Ascending aorta (tissue), 2 donors: ENCODE data around the gene PCBP4. TPM values are rescaled to one million over a fixed set of nuclear protein-coding genes. Genes with fewer than 3 reads are reported as not detected.

ENCODE experiments used
- DNase-seq, 2 donors: peaks; one replicate each; pipeline ENCODE4 v3.0.0-alpha.2; 2019; ENCODE audit warnings: low spot score in 2 of 2
- H3K27ac ChIP-seq, 2 donors: fragments of 200-600 bp; sonication (generic); one replicate each; pipeline ENCODE4 v1.5.1; 2016 to 2017; ENCODE audit warnings: mild to moderate bottlenecking in 1 of 2
- H3K27me3 ChIP-seq: fragments of 200-600 bp; sonication (generic); one replicate; pipeline ENCODE4 v1.5.1; 2017
- H3K36me3 ChIP-seq, 2 donors: fragments of 200-600 bp; sonication (generic); one replicate each; pipeline ENCODE4 v1.5.1; 2016
- H3K4me1 ChIP-seq, 2 donors: fragments of 200-600 bp; sonication (generic); one replicate each; pipeline ENCODE4 v1.5.1; 2016 to 2017; ENCODE audit warnings: mild to moderate bottlenecking in 1 of 2
- H3K4me3 ChIP-seq, 2 donors: fragments of 200-600 bp; sonication (generic); one replicate each; pipeline ENCODE4 v1.5.1; 2016 to 2017; ENCODE audit warnings: mild to moderate bottlenecking in 1 of 2
- H3K9me3 ChIP-seq, 2 donors: fragments of 200-600 bp; sonication (generic); one replicate each; pipeline ENCODE4 v1.5.1; 2016
- intact Hi-C: fragments of 100-400 bp; cut with DNase I; formaldehyde crosslinking; loops from one replicate; pipeline ENCODE4 v1.15.1; 2023
- total RNA-seq: library from RNA; depleted of rRNA; stranded (reverse); fragments of >200 nt; gene quantifications from one replicate; pipeline ENCODE4 v1.1.0, GENCODE V29; 2016
- TF ChIP-seq, protein P1 (sequence below), 3 experiments: fragments of 200-600 bp in 2 of 3; fragments of 450-650 bp in 1 of 3; sonication (generic) in 2 of 3; IDR thresholded peaks; one replicate each; pipeline ENCODE4 v1.5.1; 2016 to 2019; ENCODE audit warnings: antibody characterized with exemption in 3 of 3, mild to moderate bottlenecking in 1 of 3, moderate library complexity in 1 of 3

Gene PCBP4
- total RNA-seq, 1 donor from 2014 or later = 256 TPM

DNA sequence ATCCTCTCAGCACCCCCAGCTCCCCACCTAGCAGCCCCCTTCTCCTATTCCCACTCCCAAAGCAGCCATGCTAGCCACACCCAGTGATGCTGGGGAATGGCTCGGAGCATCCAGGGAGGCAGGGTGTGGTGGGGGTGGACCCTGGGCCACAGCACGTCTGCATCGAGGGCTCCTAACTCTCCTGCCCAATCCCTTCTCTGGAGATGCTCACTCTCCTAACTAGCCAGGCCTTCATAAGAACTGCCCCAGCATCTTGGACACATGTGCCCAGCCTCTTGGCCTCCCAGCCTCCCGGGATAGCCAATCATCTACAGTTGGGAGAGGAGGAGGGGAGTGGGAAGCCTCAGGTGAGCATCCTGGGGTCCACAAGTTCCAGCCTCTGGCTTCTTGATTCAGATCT, 2.7 kb downstream of the PCBP4 start:
- H3K27ac ChIP-seq = peak overlapping the region; percentile 48 to 92

DNA sequence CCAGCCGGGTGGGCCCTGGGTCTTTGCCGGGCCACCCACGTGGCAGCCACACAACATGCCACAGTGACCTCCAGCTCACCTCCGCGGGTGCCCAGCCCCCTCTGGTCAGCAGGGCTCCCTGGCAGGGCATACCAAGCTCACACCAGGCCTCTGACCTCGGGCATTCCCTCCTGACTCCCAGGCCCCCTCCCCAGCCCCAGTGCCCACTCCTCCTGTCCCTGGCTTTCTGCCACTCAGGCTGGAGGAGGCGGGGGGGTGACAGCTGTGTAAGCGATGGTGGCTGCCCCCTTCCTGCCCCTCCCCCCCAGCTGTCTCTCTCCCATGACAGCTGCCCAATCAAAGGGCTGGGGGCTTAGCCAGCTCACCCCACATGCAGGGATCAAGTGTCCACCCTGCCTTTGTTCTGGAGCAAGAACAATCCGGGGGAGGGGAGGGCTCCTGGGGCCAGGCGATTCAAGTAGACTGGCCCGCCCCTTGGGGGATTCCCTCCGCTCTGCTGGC, 3.3 kb downstream of the PCBP4 start:
- no peak for DNase-seq
- Histone ChIP-seq H3K27me3 (no peaks in the 10 kb centered on the region), H3K9me3 (no peaks in the 10 kb centered on the region), H3K27ac (peak overlapping the region; percentile 34 to 48), H3K4me3 (no peak overlapping the region), H3K4me1 (peaks cover 8 to 35% of the 10 kb centered on the region in 2 donors), H3K36me3 (peaks cover 18 to 25% of the 10 kb centered on the region in 2 donors)
- TF ChIP-seq, protein P1, sequence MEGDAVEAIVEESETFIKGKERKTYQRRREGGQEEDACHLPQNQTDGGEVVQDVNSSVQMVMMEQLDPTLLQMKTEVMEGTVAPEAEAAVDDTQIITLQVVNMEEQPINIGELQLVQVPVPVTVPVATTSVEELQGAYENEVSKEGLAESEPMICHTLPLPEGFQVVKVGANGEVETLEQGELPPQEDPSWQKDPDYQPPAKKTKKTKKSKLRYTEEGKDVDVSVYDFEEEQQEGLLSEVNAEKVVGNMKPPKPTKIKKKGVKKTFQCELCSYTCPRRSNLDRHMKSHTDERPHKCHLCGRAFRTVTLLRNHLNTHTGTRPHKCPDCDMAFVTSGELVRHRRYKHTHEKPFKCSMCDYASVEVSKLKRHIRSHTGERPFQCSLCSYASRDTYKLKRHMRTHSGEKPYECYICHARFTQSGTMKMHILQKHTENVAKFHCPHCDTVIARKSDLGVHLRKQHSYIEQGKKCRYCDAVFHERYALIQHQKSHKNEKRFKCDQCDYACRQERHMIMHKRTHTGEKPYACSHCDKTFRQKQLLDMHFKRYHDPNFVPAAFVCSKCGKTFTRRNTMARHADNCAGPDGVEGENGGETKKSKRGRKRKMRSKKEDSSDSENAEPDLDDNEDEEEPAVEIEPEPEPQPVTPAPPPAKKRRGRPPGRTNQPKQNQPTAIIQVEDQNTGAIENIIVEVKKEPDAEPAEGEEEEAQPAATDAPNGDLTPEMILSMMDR (IDR thresholded peaks at IDR 0.05) = no peak
- intact Hi-C loops = loop anchor here (10.0 kb wide), 1 partner anchor 1349 kb away; the partner anchor contains the start of genes CISH and MAPKAPK3

More for the DNA sequence above, 2.7 kb downstream of the PCBP4 start:
- Histone ChIP-seq H3K4me1 (peaks cover 8 to 35% of the 10 kb centered on the region in 2 donors), H3K36me3 (peaks cover 13 to 20% of the 10 kb centered on the region in 2 donors), H3K27me3 (no peaks in the 10 kb centered on the region), H3K4me3 (no peak overlapping the region), H3K9me3 (no peaks in the 10 kb centered on the region)
- intact Hi-C loops = loop anchor here (10.0 kb wide), 1 partner anchor 1350 kb away; the partner anchor contains the start of genes CISH and MAPKAPK3
- no peak for DNase-seq
- TF ChIP-seq, protein P1 (IDR thresholded peaks at IDR 0.05) = no peak

DNA sequence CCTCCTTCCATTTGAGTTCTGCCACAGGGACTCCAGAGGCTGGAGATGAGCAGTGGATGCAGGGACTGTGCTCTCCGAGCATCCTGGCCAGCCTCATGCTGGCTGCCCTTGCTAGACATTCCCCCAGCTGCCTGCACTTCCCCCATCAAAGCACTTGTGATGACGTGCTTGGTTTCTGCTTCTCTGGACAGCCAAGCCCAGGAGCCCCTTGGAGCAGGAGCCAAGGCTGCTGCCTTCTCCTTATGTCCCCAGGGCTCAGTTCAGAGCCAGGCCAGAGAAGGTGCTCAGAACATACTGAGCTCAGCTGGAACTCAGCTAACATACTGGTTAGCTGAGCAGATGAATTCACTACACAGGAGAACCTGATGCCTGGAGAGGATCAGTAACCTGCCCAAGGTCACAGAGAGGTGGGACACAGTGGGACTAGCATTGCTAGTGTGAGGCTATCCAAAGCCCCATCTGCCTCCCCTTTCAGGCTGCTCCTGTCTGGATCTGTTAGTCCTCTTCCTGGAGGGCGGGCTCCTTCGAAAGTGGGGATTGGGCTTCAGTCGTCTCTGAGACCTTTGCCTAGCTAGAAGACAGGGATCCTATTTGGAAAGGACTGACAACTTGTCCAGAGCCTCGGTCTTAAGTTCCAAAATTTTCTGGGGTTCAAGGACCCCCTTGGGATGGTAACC, 4.3 kb downstream of the PCBP4 start:
- intact Hi-C loops = loop anchor here (10.0 kb wide), 1 partner anchor 1348 kb away; the partner anchor contains the start of genes CISH and MAPKAPK3
- Histone ChIP-seq H3K36me3 (peaks cover 26 to 34% of the 10 kb centered on the region in 2 donors), H3K27ac (peak overlapping the region; percentile 17 to 48), H3K9me3 (no peaks in the 10 kb centered on the region), H3K4me3 (no peak overlapping the region), H3K27me3 (no peaks in the 10 kb centered on the region), H3K4me1 (peaks cover 8 to 30% of the 10 kb centered on the region in 2 donors)
- TF ChIP-seq, protein P1 (IDR thresholded peaks at IDR 0.05) = no peak
- no peak for DNase-seq

DNA sequence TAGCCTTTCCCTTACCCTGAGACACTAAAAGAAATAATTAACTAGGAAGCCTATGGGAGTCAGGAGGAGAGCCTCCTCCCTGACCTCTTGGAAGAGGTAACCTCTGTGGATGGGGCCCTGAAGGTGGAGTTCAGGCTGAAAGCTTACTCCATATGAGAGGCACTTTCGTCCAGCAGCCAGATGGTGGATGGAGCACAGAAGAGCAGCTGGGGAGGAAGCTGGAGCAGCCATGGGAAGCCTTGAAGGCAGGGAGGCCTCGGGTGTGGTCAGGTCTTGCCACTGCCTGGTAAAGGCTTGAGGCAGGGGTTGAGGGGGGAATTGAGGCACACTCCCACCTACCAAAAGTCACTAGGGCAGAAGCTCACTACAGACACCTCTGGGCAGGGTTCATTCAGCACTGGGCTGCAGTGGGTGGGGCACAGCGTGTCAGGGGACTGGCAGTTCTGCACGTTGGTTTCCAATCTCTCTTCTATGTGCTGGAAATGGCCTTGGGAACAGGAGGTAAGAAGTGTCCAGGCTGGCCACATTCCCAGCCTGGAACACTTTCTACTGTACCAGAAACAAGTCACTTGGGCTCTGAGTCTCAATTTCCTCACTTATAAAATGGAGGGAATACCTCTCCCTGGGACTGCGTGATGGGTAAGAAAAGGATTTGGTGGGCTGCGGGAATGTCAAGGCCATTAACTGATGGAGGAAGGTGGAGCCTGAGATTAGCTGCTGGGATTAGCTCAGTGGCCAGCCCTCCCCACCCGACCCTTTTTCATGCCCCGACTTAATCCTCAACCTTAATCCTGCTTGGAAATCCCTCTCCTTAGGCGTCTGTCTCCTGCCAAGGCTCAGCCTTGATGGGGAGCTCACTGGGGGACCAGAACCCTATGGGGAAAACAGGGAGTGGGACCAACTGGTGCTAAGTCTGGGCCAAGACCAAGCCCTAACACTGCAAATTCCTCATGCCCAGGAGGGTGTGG, 5.4 kb downstream of the PCBP4 start:
- peaks cover 8 to 30% of the 10 kb centered on the region in 2 donors for H3K4me1 ChIP-seq
- peaks cover 29 to 39% of the 10 kb centered on the region in 2 donors for H3K36me3 ChIP-seq
- no peaks in the 10 kb centered on the region for H3K9me3 ChIP-seq
- DNase-seq = no peak
- H3K27ac ChIP-seq = no peak overlapping the region
- no peak overlapping the region for H3K4me3 ChIP-seq
- intact Hi-C loops = loop anchor here (10.0 kb wide), 1 partner anchor 1347 kb away; the partner anchor contains the start of genes CISH and MAPKAPK3
- H3K27me3 ChIP-seq = no peaks in the 10 kb centered on the region
- TF ChIP-seq, protein P1 (IDR thresholded peaks at IDR 0.05) = no peak

DNA sequence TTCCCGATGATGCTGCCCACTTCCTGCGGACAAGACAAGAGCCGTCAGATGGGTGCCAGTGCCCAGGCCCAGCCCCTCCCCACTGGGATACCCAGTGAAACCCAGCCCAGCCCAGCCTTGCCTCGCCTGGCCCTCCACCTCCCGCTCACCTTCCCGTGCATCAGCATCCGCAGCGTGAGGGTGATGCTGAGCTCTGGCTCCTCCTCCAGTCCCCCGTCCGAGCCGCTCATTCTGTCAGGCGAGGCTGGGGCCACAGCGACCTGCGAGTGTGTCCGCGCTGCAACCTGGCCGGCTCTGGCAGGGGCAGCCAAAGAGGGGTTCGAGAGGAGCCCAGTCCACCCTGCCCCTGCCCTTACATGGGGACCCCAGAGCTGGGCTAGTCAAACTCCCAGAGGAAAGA, 6.2 kb downstream of the PCBP4 start:
- Histone ChIP-seq H3K27ac (no peak overlapping the region), H3K4me1 (peaks cover 11 to 31% of the 10 kb centered on the region in 2 donors), H3K27me3 (no peaks in the 10 kb centered on the region), H3K36me3 (peaks cover 29 to 39% of the 10 kb centered on the region in 2 donors), H3K4me3 (no peak overlapping the region), H3K9me3 (no peaks in the 10 kb centered on the region)
- intact Hi-C loops = loop anchor here (10.0 kb wide), 1 partner anchor 1346 kb away; the partner anchor contains the start of genes CISH and MAPKAPK3
- DNase-seq = no peak
- TF ChIP-seq, protein P1 (IDR thresholded peaks at IDR 0.05) = no peak
